SIG-M5 (cell line): ENCODE data around the gene HNRNPA1.
"Not testable (repeated sequence)": the region's sequence is repeated elsewhere in the genome, so short reads cannot be mapped to it uniquely, and the experiment has no call there.

Source experiments
- DNase-seq: peaks from one replicate; lab custom pipeline; 2025; lab: John Stamatoyannopoulos, UW

The HNRNPA1 gene

GRCh38 chr12:54299515-54300224 lies 19.1 kb downstream of the HNRNPA1 start:
- no peak for DNase-seq

- DNase-seq: no peak
Measured at GRCh38 chr12:54300225-54300731, 19.8 kb downstream of the HNRNPA1 start.

- DNase-seq: no peak
Measured at GRCh38 chr12:54300732-54301427, 20.4 kb downstream of the HNRNPA1 start, which contains the start of gene NFE2. Gene NFE2, minus strand, starts transcription at chr12:54301015. Its CDS starts 5,767 bp downstream, at chr12:54295248.

- no peak for DNase-seq
Measured at GRCh38 chr12:54301428-54302048, 21.0 kb downstream of the HNRNPA1 start.

GRCh38 chr12:54303640-54304039 lies 23.1 kb downstream of the HNRNPA1 start:
- DNase-seq: no peak

- peak; percentile 82 for DNase-seq
Measured at GRCh38 chr12:54304187-54304810, 23.8 kb downstream of the HNRNPA1 start.

- DNase-seq: peak; percentile 64
Measured at GRCh38 chr12:54306925-54307741, 26.6 kb downstream of the HNRNPA1 start.

- no peak for DNase-seq
Measured at GRCh38 chr12:54311051-54311450, 30.5 kb downstream of the HNRNPA1 start.

- DNase-seq: not testable (repeated sequence)
Measured at GRCh38 chr12:54312309-54312708, 31.8 kb downstream of the HNRNPA1 start.

- DNase-seq: no peak
Measured at GRCh38 chr12:54321363-54321762, 40.8 kb downstream of the HNRNPA1 start.

- peak; percentile 99 for DNase-seq
Measured at GRCh38 chr12:54324617-54325441, 44.3 kb downstream of the HNRNPA1 start, which contains the start of gene COPZ1. Gene COPZ1, plus strand, starts transcription at chr12:54325131. Its CDS starts 33 bp downstream, at chr12:54325164.

GRCh38 chr12:54325442-54326109 lies 45.0 kb downstream of the HNRNPA1 start:
- not testable (repeated sequence) for DNase-seq

- DNase-seq: no peak
Measured at GRCh38 chr12:54328595-54329337, 48.2 kb downstream of the HNRNPA1 start.

GRCh38 chr12:54329759-54330158 lies 49.2 kb downstream of the HNRNPA1 start:
- no peak for DNase-seq

- no peak for DNase-seq
Measured at GRCh38 chr12:54330442-54330841, 49.9 kb downstream of the HNRNPA1 start.

GRCh38 chr12:54331461-54331860 lies 50.9 kb downstream of the HNRNPA1 start:
- DNase-seq: no peak

- DNase-seq: no peak
Measured at GRCh38 chr12:54333420-54334034, 53.0 kb downstream of the HNRNPA1 start.
